HG02884 (cell line): ENCODE measurements around the gene MCM5.
A peak's percentile ranks its signal among the peaks of the same experiment; 100 is the strongest.

ENCODE experiments used
- ATAC-seq: cut with Tn5 transposase; IDR thresholded peaks from one replicate; pipeline ENCODE4 v1.9.1; 2021; ENCODE audit warnings: mild to moderate bottlenecking, moderate library complexity; ENCODE audit not compliant: unreplicated experiment

MCM5 gene

DNA sequence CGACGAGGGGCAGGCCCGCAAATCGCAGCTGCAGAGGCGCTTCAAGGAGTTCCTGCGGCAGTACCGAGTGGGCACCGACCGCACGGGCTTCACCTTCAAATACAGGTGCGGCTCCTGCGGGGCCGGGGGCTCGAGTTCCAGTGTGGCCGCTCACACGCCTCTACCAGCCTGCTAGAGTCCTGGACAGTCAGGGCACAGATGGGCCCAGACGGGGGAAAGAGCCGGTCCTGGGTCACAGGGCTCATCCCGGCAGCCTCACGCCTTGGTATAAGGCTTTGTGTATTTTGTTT lies 506 bp downstream of the MCM5 start:
- ATAC-seq, result no peak

DNA sequence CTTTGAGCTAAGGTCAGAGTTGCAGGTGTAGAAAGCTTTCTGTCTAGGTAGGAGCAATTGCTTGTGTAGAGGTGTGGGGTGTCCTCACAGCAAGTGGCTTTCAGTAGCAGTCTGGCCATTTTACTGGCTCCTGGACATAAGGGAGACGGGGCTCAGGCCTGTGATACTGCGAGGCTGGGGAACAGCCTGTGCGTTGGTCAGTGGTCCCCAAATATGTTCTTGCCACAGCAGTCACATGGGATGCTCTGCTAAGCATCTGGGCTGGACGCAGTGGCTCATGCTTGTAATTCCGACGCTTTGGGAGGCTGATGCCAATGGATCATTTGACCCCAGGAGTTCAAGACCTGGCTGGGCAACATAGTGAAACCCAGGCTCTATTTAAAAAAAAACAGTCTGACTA lies 1.9 kb downstream of the MCM5 start:
- ATAC-seq, result no peak

DNA sequence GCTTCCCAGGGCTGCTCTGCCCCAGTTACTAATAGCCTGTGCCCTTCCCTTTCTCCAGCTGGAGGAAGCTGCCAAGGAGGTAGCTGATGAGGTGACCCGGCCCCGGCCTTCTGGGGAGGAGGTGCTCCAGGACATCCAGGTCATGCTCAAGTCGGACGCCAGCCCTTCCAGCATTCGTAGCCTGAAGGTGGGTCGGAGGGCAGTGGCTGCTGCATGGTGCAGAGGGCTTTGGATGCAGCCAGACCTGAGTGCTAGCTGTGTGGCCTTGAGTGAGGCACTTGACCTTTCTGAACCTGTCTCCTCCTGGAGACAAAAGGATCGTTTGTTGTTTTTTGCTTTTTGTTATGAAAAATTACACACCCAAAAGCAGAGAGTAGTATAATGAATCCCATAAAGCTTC lies 3.4 kb downstream of the MCM5 start:
- ATAC-seq, result no peak

GRCh38 chr22:35404176-35404575 lies 4.2 kb downstream of the MCM5 start:
- no peak for ATAC-seq

- no peak for ATAC-seq
Measured at GRCh38 chr22:35406443-35406842, 6.5 kb downstream of the MCM5 start.

- no peak for ATAC-seq
Measured at GRCh38 chr22:35407362-35407761, 7.4 kb downstream of the MCM5 start.

DNA sequence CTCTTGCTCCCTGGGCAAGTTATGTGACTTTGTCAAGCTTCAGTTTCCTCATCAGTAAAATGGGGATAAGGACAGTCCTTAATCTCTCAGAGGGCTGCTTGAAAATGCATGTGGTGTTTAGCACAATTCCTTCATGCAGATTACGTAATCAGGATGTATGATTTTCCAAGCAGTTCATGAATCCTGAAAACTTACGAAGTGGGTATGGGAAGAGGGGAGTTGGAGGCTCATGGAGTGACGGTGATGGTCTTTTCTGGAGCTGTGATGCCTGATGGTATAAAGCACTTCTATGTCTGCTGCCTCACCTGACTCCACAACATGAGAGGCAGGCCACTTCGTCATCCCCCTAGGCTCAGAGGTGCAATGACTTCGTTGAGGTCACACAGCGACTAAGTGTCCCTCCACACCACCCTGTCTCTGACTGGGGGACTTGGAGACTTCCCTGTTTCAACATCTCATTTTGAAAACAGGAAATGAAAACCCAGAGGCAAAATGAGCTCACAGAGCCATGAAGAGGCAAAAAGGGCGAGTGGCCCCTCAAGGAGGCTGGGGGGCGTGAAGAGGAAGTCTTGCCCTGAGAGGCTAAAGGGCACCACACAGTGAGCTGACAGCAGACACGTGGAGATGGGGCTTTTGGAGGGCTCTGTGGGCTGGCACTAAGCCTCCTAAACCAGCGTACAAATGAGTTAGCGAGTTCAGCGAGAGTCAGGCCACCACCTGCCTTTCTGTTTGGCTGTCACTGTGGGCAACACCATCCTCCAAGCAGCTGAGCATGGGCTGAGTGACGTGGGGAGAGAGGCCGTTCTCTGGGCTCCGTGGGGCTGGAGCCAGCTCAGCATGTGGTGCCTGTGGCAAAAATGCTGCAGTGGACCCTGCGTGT lies 10.1 kb downstream of the MCM5 start:
- peak; percentile 58 for ATAC-seq

DNA sequence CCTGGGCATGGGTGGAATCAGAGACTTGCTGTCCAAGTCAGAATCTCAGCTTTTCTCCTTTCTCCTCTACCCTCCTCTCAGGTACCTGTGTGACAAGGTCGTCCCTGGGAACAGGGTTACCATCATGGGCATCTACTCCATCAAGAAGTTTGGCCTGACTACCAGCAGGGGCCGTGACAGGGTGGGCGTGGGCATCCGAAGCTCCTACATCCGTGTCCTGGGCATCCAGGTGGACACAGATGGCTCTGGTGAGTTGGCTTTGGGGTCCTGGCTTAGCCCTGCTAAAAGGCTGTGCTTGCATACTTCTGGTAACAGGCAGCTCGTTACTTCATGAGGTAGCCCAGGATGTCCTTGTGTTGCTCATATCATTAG lies 10.7 kb downstream of the MCM5 start:
- ATAC-seq, result no peak

DNA sequence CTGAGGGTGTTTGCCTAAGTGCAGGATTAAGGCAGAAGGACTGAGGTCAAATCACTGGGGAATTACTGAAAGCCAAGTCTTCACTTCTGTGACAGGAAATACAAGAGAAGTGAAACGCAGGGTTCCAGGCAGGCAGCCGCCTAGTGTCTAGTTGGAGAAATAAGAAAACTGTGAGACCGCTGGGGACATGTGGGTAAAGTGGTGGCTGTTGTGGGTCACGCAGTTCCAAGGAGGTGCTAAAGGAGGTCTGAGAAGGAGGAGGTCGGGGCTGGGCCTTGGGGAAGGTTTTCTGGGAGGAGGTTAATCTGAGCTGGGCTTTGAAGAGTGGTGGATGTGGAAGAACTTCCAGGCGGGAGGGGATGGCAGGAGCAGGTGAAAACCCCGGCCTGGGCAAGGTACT lies 11.2 kb downstream of the MCM5 start:
- no peak for ATAC-seq

- no peak for ATAC-seq
Measured at GRCh38 chr22:35413624-35414023, 13.7 kb downstream of the MCM5 start.

- no peak for ATAC-seq
Measured at GRCh38 chr22:35417606-35418005, 17.7 kb downstream of the MCM5 start.

DNA sequence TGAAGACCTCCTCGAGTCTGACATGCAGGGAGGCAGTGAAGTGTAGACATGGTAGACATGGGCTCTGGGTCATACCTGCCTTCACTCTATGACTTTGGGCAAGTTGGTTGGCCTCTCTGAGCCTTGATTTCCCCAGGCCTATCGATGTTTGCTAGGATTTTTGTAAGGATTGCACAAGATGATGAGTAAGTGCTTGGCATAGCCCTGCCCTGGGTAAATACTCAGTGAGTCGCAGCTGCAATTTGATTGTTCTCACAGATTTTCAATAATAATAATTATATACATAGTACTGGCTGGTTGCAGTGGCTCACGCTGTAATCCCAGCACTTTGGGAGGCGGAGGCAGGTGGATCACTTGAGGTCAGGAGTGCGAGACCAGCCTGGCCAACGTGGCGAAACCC lies 18.1 kb downstream of the MCM5 start:
- ATAC-seq, result no peak

- no peak for ATAC-seq
Measured at GRCh38 chr22:35418731-35419130, 18.8 kb downstream of the MCM5 start.

- no peak for ATAC-seq
Measured at GRCh38 chr22:35419756-35420155, 19.8 kb downstream of the MCM5 start.

GRCh38 chr22:35421121-35421520 lies 21.2 kb downstream of the MCM5 start:
- no peak for ATAC-seq

GRCh38 chr22:35422145-35422544 lies 22.2 kb downstream of the MCM5 start:
- no peak for ATAC-seq

GRCh38 chr22:35422936-35423335 lies 23.0 kb downstream of the MCM5 start:
- no peak for ATAC-seq

- ATAC-seq, result no peak
Measured at GRCh38 chr22:35424081-35424480, 24.1 kb downstream of the MCM5 start.

GRCh38 chr22:35424761-35425160 lies 24.8 kb downstream of the MCM5 start:
- no peak for ATAC-seq

DNA sequence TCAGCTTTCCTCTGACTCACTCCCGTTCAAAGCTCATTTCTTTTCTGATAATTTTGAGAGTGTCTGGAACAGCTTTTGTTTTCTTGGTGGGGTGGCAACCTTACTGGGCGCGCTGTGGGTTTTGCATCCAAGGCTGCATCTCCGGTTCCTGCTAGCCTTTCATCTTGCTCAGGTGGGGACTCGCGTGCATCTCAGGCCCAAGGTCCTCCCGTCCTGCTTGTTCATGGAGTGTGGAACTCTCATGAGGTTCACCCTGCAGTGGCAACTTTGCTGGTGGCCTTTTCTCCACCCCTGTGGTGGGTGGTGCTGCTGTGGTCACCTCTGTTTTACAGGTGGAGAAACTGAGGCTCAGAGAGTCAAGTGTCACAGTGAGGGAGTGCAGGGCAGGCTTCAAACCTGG lies 25.6 kb downstream of the MCM5 start:
- no peak for ATAC-seq

DNA sequence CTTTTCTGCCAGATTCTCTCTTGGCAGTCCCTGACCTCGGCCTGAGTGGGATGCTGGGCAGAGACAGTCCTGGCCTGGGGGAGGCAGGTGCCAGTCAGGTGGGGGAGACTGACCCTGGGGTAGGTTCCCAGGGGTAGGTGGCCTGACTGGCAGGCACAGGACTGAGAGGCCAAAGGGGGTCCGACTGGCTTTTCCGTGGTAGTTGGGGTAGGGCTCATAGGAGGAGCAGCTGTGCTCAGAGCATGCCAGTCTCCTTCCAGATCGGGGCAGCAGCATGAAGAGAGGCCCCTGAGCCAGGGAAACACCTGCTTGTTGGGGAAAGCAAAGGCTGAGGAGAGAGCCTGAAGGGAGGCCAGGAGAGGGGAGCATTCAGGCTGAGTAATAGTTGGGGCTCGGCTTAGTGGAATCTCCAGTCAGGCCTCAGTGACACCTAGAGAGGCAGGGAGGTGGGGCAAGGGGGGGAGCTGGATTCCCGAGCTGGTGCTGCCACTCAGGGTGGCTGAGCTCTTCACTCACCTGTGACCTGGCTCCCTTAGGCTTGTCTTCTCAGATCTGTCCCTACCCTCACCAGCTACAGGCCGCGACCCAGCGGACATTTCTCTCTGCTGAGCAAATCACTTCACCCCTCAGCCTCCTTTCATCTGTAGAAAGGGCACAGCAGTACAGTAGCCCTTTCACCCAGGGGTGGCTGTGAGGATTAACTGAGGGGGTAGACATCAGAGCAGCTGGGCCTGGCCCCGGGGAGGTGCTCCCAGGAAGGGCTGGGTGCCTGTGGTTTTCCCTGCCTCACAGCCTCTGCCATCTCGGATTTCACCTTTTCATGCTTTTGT lies 26.2 kb downstream of the MCM5 start:
- no peak for ATAC-seq

GRCh38 chr22:35426801-35427140 lies 26.8 kb downstream of the MCM5 start:
- ATAC-seq, result no peak
